ENCODE data around the gene GNB1L. TPM values are rescaled to one million over a fixed set of nuclear protein-coding genes. Genes with fewer than 3 reads are reported as not detected.

The GNB1L gene
- total and polyA plus RNA-seq, 9 of the 15 experiments (the other 6 are each of a cell fraction or from before 2014, with no cell fraction given), result 0.56 to 50.5 (median 10.2) TPM

DNA sequence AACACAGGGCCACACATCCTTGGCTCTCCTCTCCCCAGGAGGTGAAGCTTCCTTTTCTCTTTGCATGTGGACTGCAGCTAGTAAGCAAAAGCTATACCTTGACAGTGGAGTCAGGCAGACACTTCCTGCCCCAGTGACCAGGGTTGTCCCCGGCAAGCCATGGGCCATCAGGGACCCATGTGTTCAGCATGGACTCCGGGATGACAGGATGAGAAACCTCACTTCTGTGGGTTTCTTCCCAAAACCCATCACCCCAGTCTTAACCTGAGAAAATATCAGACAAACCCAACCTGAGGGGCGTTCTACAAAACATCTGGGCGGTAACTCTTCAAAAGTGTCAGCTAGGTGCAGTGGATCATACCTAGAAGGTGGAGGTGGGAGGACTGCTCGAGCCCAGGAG is 40.2 kb downstream of the GNB1L start (continued):
- TF ChIP-seq, protein P1, sequence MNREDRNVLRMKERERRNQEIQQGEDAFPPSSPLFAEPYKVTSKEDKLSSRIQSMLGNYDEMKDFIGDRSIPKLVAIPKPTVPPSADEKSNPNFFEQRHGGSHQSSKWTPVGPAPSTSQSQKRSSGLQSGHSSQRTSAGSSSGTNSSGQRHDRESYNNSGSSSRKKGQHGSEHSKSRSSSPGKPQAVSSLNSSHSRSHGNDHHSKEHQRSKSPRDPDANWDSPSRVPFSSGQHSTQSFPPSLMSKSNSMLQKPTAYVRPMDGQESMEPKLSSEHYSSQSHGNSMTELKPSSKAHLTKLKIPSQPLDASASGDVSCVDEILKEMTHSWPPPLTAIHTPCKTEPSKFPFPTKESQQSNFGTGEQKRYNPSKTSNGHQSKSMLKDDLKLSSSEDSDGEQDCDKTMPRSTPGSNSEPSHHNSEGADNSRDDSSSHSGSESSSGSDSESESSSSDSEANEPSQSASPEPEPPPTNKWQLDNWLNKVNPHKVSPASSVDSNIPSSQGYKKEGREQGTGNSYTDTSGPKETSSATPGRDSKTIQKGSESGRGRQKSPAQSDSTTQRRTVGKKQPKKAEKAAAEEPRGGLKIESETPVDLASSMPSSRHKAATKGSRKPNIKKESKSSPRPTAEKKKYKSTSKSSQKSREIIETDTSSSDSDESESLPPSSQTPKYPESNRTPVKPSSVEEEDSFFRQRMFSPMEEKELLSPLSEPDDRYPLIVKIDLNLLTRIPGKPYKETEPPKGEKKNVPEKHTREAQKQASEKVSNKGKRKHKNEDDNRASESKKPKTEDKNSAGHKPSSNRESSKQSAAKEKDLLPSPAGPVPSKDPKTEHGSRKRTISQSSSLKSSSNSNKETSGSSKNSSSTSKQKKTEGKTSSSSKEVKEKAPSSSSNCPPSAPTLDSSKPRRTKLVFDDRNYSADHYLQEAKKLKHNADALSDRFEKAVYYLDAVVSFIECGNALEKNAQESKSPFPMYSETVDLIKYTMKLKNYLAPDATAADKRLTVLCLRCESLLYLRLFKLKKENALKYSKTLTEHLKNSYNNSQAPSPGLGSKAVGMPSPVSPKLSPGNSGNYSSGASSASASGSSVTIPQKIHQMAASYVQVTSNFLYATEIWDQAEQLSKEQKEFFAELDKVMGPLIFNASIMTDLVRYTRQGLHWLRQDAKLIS (CRISPR knock-in tag; IDR thresholded peaks at IDR 0.05), result no peak
- TF ChIP-seq RFX1 (IDR thresholded peaks at IDR 0.05), result no peak
- TF ChIP-seq FIP1L1 (IDR thresholded peaks at IDR 0.05; ENCODE audit: low read depth, low read length, poor library complexity, severe bottlenecking), result no peak
- TF ChIP-seq, protein P2, sequence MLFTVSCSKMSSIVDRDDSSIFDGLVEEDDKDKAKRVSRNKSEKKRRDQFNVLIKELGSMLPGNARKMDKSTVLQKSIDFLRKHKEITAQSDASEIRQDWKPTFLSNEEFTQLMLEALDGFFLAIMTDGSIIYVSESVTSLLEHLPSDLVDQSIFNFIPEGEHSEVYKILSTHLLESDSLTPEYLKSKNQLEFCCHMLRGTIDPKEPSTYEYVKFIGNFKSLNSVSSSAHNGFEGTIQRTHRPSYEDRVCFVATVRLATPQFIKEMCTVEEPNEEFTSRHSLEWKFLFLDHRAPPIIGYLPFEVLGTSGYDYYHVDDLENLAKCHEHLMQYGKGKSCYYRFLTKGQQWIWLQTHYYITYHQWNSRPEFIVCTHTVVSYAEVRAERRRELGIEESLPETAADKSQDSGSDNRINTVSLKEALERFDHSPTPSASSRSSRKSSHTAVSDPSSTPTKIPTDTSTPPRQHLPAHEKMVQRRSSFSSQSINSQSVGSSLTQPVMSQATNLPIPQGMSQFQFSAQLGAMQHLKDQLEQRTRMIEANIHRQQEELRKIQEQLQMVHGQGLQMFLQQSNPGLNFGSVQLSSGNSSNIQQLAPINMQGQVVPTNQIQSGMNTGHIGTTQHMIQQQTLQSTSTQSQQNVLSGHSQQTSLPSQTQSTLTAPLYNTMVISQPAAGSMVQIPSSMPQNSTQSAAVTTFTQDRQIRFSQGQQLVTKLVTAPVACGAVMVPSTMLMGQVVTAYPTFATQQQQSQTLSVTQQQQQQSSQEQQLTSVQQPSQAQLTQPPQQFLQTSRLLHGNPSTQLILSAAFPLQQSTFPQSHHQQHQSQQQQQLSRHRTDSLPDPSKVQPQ (CRISPR knock-in tag; IDR thresholded peaks at IDR 0.05; ENCODE audit: borderline replicate concordance), result 0 out of 2 replicates have a peak, but pooled peaks have one; percentile 54
- no peak for TF ChIP-seq ZNF140 (CRISPR knock-in tag; IDR thresholded peaks at IDR 0.05)
- TF ChIP-seq ZNF282 (CRISPR knock-in tag; IDR thresholded peaks at IDR 0.05), result no peak
- no peak for TF ChIP-seq PPARD (CRISPR knock-in tag; IDR thresholded peaks at IDR 0.05)
- no peak for TF ChIP-seq SAFB2 (IDR thresholded peaks at IDR 0.05; ENCODE audit: borderline replicate concordance, low read depth, low read length, severe bottlenecking)
- no peak for TF ChIP-seq BACH1 (tag; IDR thresholded peaks at IDR 0.05)
- peak; percentile 43; the same call in 1 of the 2 replicates for TF ChIP-seq ZNF668 (CRISPR knock-in tag; IDR thresholded peaks at IDR 0.05)
- no peak for TF ChIP-seq CHD1 (IDR thresholded peaks at IDR 0.05; ENCODE audit: low read length)
- TF ChIP-seq, protein P3, sequence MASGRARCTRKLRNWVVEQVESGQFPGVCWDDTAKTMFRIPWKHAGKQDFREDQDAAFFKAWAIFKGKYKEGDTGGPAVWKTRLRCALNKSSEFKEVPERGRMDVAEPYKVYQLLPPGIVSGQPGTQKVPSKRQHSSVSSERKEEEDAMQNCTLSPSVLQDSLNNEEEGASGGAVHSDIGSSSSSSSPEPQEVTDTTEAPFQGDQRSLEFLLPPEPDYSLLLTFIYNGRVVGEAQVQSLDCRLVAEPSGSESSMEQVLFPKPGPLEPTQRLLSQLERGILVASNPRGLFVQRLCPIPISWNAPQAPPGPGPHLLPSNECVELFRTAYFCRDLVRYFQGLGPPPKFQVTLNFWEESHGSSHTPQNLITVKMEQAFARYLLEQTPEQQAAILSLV (tag; IDR thresholded peaks at IDR 0.05), result no peak
- no peak for TF ChIP-seq ZNF175 (CRISPR knock-in tag; IDR thresholded peaks at IDR 0.05; ENCODE audit: low read depth)
- TF ChIP-seq ZNF449 (CRISPR knock-in tag; IDR thresholded peaks at IDR 0.05), result no peak
- no peak for TF ChIP-seq ZFP30 (CRISPR knock-in tag; IDR thresholded peaks at IDR 0.05; ENCODE audit: borderline replicate concordance)
- no peak for TF ChIP-seq NR4A1 (CRISPR knock-in tag; IDR thresholded peaks at IDR 0.05)
- TF ChIP-seq NR4A1 (tag; IDR thresholded peaks at IDR 0.05), result no peak
- 0 out of 2 replicates have a peak, but pooled peaks have one; percentile 13 for TF ChIP-seq ZNF707 (CRISPR knock-in tag; conservative IDR thresholded peaks at IDR 0.05)
- no peak for TF ChIP-seq ZBTB12 (CRISPR knock-in tag; IDR thresholded peaks at IDR 0.05)
